Loucy (cell line): Measurements from ENCODE around the gene TMEM272.

Experiments
- CTCF ChIP-seq: fragments of 200-600 bp; sonication (generic); conservative IDR thresholded peaks from 2 replicates; pipeline ENCODE4 v1.5.1; 2014; ENCODE audit warnings: mild to moderate bottlenecking, antibody characterized with exemption, low read length
- EZH2phosphoT487 ChIP-seq: fragments of 200-600 bp; IDR thresholded peaks from 2 replicates; pipeline ENCODE4 v1.6.1; 2018; ENCODE audit warnings: antibody characterized with exemption, mild to moderate bottlenecking, moderate library complexity, borderline replicate concordance

- TF ChIP-seq CTCF (no peak), EZH2phosphoT487 (no peak)
Observed at GRCh38 chr13:51827254-51827653, 17.7 kb downstream of the TMEM272 start.
